Measurements from ENCODE around the gene CDH13. TPM values are rescaled to one million over a fixed set of nuclear protein-coding genes. Genes with fewer than 3 reads are reported as not detected.

The CDH13 gene
- total RNA-seq, 1 experiment from 2014 or later = 34.5 TPM

- Histone ChIP-seq H3K27ac (no peak overlapping the region), H3K4me1 (peaks cover 8% of the 10 kb centered on the region; the same call in 1 of the 2 replicates), H3K9me3 (replicated peaks) (no peaks in the 10 kb centered on the region), H3K27me3 (no peaks in the 10 kb centered on the region), H3K4me3 (no peak overlapping the region), H3K36me3 (no peaks in the 10 kb centered on the region)
- no peak for DNase-seq
Measured at GRCh38 chr16:82713778-82714177, 87.0 kb downstream of the CDH13 start.

DNA sequence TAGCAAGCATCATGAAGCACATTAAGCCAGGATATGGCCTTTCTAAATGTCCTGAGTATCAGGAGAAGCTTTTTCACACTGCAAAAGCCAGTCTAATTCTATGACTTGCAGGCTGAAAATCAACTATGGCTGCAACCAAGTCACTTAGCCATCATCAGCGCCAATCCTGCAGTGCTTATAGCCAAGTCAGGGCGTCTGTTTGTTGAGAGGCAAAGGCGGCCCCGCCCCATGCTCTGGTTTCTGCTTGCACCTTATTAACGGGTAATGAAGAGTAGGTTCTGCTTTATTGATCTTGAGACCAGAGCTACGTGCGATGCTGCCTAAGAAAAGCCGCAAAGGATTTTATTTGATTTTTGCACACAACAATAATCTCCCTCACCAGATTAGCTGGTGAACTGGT is 88.4 kb downstream of the CDH13 start:
- H3K4me1 ChIP-seq = peaks cover 8% of the 10 kb centered on the region; the same call in 1 of the 2 replicates
- no peaks in the 10 kb centered on the region for H3K9me3 ChIP-seq (replicated peaks)
- H3K36me3 ChIP-seq = no peaks in the 10 kb centered on the region
- H3K27me3 ChIP-seq = no peaks in the 10 kb centered on the region
- H3K4me3 ChIP-seq = no peak overlapping the region
- H3K27ac ChIP-seq = no peak overlapping the region
- DNase-seq = no peak

DNA sequence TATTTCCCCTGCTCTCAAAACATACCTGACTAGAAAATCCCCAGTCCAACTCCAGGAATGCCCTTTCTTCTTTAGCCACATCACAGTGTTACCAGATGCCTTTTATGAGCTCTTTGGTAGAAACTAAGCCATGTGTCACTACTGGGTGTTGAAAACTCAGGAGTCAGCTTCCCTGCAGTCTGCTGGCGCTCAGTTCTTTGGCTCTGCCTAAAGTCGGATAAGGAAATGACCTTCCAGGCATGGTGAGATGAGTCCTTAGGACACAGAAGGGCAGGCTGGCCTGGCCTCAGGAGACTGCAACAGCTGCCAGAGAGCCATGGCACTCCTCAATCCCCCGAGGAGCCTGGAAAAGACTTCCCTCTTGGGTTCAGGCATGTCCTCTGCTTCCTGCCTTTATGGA is 89.1 kb downstream of the CDH13 start:
- H3K4me3 ChIP-seq = no peak overlapping the region
- H3K36me3 ChIP-seq = no peaks in the 10 kb centered on the region
- H3K27ac ChIP-seq = peak overlapping the region; percentile 36; the same call in 1 of the 2 replicates
- peak; percentile 17 to 22 for DNase-seq
- H3K27me3 ChIP-seq = no peaks in the 10 kb centered on the region
- H3K4me1 ChIP-seq = peaks cover 8% of the 10 kb centered on the region; the same call in 1 of the 2 replicates
- H3K9me3 ChIP-seq (replicated peaks) = no peaks in the 10 kb centered on the region

- Histone ChIP-seq H3K36me3 (no peaks in the 10 kb centered on the region), H3K4me1 (peaks cover 8% of the 10 kb centered on the region; the same call in 1 of the 2 replicates), H3K27ac (peak overlapping the region; percentile 36; the same call in 1 of the 2 replicates), H3K9me3 (replicated peaks) (no peaks in the 10 kb centered on the region), H3K27me3 (no peaks in the 10 kb centered on the region), H3K4me3 (no peak overlapping the region)
- no peak for DNase-seq
Measured at GRCh38 chr16:82716361-82716855, 89.6 kb downstream of the CDH13 start.

GRCh38 chr16:82720414-82720813 is 93.6 kb downstream of the CDH13 start:
- H3K4me3 ChIP-seq = no peak overlapping the region
- no peak for DNase-seq
- H3K4me1 ChIP-seq = peaks cover 11% of the 10 kb centered on the region; the same call in 1 of the 2 replicates
- no peaks in the 10 kb centered on the region for H3K36me3 ChIP-seq
- H3K27me3 ChIP-seq = no peaks in the 10 kb centered on the region
- no peak overlapping the region for H3K27ac ChIP-seq
- H3K9me3 ChIP-seq (replicated peaks) = no peaks in the 10 kb centered on the region

DNA sequence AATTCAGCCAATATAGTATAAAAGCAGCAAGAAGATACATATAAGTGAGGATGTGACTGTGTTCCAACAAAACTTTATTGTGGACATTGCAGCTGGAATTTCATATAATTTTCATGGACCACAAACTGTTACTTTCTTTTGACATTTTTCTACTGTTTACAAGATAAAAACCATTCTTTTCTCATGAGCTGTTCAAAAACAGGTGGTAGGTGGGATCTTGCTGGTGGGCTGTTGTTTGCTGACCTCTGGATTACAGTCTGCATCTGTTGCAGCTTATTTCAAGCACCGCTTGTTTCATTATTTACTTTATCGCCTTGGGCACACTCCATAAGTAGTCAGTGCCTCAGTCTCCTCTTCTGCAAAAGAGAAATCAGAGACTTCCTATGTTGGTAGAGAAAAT is 99.5 kb downstream of the CDH13 start:
- Histone ChIP-seq H3K27ac (peak overlapping the region; percentile 15), H3K36me3 (no peaks in the 10 kb centered on the region; the same call in 1 of the 2 replicates), H3K27me3 (no peaks in the 10 kb centered on the region), H3K9me3 (replicated peaks) (no peaks in the 10 kb centered on the region), H3K4me3 (no peak overlapping the region), H3K4me1 (peaks cover 18% of the 10 kb centered on the region)
- DNase-seq = peak; percentile 17 to 46

DNA sequence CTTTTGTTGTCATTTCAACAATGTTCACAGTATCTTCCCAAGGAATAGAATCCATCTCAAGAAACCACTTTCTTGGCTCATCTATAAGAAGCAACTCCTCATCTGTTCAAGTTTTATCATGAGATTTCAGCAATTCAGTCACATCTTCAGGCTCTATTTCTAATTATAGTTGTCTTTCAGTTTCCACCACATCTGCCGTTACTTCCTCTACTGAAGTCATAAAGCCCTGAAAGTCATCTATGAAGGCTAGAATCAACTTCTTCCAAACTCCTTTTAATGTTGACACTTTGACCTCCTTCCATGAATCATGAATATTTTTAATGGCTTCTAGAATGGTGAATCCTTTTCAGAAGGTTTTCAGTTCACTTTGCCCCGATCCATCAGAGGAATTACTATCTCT is 102.1 kb downstream of the CDH13 start:
- Histone ChIP-seq H3K36me3 (no peaks in the 10 kb centered on the region; the same call in 1 of the 2 replicates), H3K27me3 (no peaks in the 10 kb centered on the region), H3K9me3 (replicated peaks) (no peaks in the 10 kb centered on the region), H3K4me3 (no peak overlapping the region), H3K27ac (no peak overlapping the region), H3K4me1 (peaks cover 18% of the 10 kb centered on the region)
- DNase-seq = no peak

DNA sequence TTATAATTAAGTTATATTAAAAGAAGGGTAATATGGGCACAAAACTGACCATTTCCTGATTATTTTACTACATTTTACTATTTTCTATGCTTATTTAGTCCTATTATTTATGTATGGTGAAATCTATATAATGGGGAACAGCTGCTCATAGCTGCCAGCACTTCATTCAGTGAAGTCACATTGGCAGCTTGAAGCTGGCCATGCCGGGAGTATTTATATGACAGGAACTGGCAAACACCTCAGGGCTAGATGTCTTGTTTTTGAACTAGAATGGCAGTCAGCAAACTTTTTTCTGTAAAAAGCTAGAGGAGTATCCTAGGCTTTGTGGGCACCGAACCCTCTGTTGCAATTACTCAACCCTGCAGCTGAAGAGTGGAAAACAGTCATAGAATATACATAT is 104.1 kb downstream of the CDH13 start:
- Histone ChIP-seq H3K4me1 (peaks cover 10% of the 10 kb centered on the region), H3K36me3 (no peaks in the 10 kb centered on the region; the same call in 1 of the 2 replicates), H3K4me3 (no peak overlapping the region), H3K9me3 (replicated peaks) (no peaks in the 10 kb centered on the region), H3K27me3 (no peaks in the 10 kb centered on the region), H3K27ac (no peak overlapping the region)
- DNase-seq = no peak

- H3K27me3 ChIP-seq = no peaks in the 10 kb centered on the region
- no peaks in the 10 kb centered on the region for H3K4me1 ChIP-seq
- no peak overlapping the region for H3K4me3 ChIP-seq
- H3K36me3 ChIP-seq = no peaks in the 10 kb centered on the region; the same call in 1 of the 2 replicates
- no peak for DNase-seq
- no peak overlapping the region for H3K27ac ChIP-seq
- no peaks in the 10 kb centered on the region for H3K9me3 ChIP-seq (replicated peaks)
Measured at GRCh38 chr16:82732461-82732860, 105.7 kb downstream of the CDH13 start.

DNA sequence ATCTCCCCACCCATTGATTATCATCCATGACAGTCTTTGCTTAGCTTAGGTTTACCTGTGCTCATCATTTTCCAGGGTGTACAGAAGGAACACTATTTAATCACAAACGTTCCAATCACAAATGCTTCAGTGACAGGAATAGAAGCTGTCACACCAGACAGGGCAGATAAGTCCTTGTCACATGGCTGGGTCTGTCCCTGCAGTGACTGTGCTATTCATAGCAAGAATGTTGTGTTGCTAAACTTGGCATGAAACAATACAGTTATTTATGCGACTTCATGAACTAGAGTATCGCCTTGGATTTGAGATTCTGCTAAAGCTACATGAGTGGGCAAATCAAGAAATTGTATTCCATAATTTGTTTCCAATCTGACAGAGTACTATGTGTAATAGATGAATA is 108.4 kb downstream of the CDH13 start:
- Histone ChIP-seq H3K9me3 (replicated peaks) (no peaks in the 10 kb centered on the region), H3K36me3 (no peaks in the 10 kb centered on the region), H3K4me3 (no peak overlapping the region), H3K27me3 (no peaks in the 10 kb centered on the region), H3K4me1 (no peaks in the 10 kb centered on the region), H3K27ac (no peak overlapping the region)
- DNase-seq = no peak

DNA sequence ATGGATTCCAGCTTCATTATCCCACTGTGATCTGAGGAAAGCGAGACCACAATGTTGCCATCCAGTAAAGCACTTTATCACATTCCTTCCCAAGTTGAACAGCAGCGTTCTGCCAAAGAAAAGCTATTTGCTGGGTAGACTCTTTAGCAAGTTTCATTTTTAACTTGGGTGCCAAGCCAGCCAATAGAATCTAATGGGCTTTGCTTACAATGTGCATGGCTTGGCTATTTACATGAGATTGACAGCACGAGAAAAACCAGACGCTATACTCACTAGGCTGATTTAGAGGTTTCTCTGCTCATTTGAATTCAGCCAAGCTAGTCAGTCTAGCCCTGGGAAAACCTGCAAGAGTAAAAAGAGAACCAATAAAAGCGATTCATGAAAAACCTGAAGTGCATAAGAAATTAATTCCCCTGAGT is 108.9 kb downstream of the CDH13 start:
- no peak overlapping the region for H3K4me3 ChIP-seq
- H3K27me3 ChIP-seq = no peaks in the 10 kb centered on the region
- no peaks in the 10 kb centered on the region for H3K36me3 ChIP-seq
- no peaks in the 10 kb centered on the region for H3K9me3 ChIP-seq (replicated peaks)
- DNase-seq = no peak
- no peaks in the 10 kb centered on the region for H3K4me1 ChIP-seq
- no peak overlapping the region for H3K27ac ChIP-seq

- Histone ChIP-seq H3K36me3 (no peaks in the 10 kb centered on the region), H3K27me3 (no peaks in the 10 kb centered on the region), H3K27ac (no peak overlapping the region), H3K4me1 (no peaks in the 10 kb centered on the region), H3K4me3 (no peak overlapping the region), H3K9me3 (replicated peaks) (no peaks in the 10 kb centered on the region)
- DNase-seq = no peak
Measured at GRCh38 chr16:82736224-82736623, 109.5 kb downstream of the CDH13 start.

GRCh38 chr16:82738699-82739098 is 111.9 kb downstream of the CDH13 start:
- Histone ChIP-seq H3K9me3 (replicated peaks) (no peaks in the 10 kb centered on the region), H3K4me3 (no peak overlapping the region), H3K27ac (no peak overlapping the region), H3K4me1 (no peaks in the 10 kb centered on the region), H3K36me3 (no peaks in the 10 kb centered on the region), H3K27me3 (no peaks in the 10 kb centered on the region)
- DNase-seq = no peak

- DNase-seq = peak in 1 of 2 experiments; percentile 23
- Histone ChIP-seq H3K4me1 (no peaks in the 10 kb centered on the region), H3K27me3 (no peaks in the 10 kb centered on the region), H3K9me3 (replicated peaks) (no peaks in the 10 kb centered on the region), H3K27ac (no peak overlapping the region), H3K4me3 (no peak overlapping the region), H3K36me3 (no peaks in the 10 kb centered on the region)
Measured at GRCh38 chr16:82741073-82741615, 114.4 kb downstream of the CDH13 start.

DNA sequence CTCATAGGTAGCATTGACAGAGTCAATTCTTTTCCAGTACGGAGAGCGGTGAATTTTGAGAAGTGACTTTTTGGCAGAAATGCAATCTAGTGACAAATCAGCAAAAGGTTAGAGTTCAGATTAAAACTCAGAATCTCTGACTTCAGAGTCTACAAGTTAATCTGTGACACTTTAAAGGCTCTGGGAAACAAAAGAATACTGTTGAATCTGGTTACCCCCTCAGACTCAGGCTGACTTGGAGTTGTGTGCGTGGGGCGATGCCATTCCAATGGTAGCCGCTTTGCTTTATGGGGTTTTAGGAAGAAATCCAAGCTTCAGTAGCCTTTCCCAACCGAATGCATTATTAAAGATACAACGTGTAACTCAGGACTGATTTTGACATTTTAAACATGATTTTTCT is 118.2 kb downstream of the CDH13 start:
- H3K27me3 ChIP-seq = no peaks in the 10 kb centered on the region
- no peaks in the 10 kb centered on the region for H3K9me3 ChIP-seq (replicated peaks)
- DNase-seq = no peak
- H3K27ac ChIP-seq = no peak overlapping the region
- H3K4me3 ChIP-seq = no peak overlapping the region
- no peaks in the 10 kb centered on the region for H3K36me3 ChIP-seq
- no peaks in the 10 kb centered on the region for H3K4me1 ChIP-seq

DNA sequence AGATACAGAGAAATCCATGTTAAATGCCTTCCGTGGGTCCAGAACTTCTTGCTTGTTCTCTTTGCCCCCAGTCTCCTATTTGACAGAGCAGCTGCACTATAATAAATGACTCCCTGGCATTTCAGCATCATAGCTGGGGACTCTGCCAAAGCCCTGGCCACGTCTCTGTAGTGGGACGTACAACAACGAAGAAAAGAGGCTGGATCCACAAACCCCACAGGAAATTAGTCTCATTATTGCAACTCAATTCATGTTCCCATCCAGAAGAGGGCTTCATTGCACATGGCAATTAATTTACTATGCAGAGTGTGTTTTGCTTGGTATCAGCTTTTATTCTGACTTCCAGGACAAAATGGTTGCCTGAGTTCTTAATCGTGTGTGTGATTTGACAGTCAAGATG is 121.3 kb downstream of the CDH13 start:
- no peaks in the 10 kb centered on the region for H3K9me3 ChIP-seq (replicated peaks)
- H3K27ac ChIP-seq = no peak overlapping the region
- H3K4me1 ChIP-seq = no peaks in the 10 kb centered on the region
- peak in 1 of 2 experiments; percentile 6 for DNase-seq
- H3K36me3 ChIP-seq = no peaks in the 10 kb centered on the region
- H3K27me3 ChIP-seq = no peaks in the 10 kb centered on the region
- H3K4me3 ChIP-seq = no peak overlapping the region

All from SJCRH30 (cell line).